Myocyte (in vitro differentiated cells): ENCODE results near the gene SSTR4. TPM values are rescaled to one million over a fixed set of nuclear protein-coding genes. Genes with fewer than 3 reads are reported as not detected.
"Not testable (repeated sequence)": the region's sequence is repeated elsewhere in the genome, so short reads cannot be mapped to it uniquely, and the experiment has no call there.

Experiments
- DNase-seq: peaks from one replicate; pipeline ENCODE4 v3.0.0-alpha.2; 2012; ENCODE audit warnings: low read depth
- total RNA-seq: library from RNA; depleted of rRNA; stranded (reverse); fragments of >200 nt; gene quantifications from 2 replicates; pipeline ENCODE4 v1.2.3, GENCODE V29; 2014

SSTR4 gene
- total RNA-seq, 1 donor from 2014 or later = not detected

- DNase-seq = no peak
These were observed 16.7 kb upstream of the SSTR4 start for GRCh38 chr20:23018432-23018831.

GRCh38 chr20:23018941-23019340 is 16.2 kb upstream of the SSTR4 start:
- DNase-seq = no peak

DNA sequence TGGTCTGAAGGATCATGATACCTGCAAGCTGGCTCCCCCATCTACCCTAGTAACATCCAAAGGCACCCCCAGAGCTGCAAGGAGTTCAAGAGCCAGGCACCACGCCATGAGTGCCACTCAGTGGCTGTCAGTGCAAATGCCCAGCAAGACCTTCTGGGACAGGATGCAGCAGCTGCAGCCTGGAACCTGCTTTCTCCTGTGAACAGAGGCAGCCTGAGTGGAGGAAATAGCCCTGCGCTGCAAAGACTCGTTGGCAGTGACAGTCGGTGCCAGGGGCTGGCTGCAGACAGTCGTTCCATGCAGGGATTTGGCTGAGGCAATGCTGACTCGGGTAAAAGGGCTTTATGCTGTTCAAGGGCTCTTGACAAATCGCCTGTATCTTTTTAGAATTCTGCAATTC is 15.7 kb upstream of the SSTR4 start:
- peak; percentile 67 for DNase-seq

DNA sequence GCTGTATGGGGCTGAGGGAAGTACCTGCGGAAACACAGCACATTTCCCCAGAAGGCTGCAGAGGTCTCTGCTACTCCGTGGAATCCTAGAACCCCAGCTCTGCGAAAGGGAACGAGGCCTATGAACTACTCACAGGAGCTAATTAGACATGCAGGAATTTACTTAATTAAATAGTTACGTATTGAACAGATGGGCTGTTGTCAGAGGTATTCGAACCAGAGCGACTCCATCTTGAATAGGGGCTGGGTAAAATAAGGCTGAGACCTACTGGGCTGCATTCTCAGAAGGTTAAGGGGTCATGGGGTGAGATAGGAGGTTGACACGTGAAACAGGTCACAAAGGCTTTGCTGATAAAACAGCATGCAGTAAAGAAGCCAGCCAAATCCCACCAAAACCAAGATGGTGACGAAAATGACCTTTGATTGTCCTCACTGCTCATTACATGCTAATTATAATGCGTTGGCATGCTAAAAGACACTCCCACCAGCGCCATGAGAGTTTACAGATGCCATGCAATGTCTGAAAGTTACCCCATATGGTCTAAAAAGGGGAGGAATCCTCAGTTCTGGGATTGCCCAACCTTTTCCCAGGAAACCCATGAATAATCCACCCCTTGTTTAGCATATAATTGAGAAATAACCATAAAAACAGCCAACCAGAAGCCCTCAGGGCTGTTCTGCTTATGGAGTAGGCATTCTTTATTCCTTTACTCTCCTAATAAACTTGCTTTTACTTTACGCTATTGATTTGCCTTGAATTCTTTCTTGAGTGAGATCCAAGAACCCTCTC is 14.7 kb upstream of the SSTR4 start:
- no peak for DNase-seq

DNA sequence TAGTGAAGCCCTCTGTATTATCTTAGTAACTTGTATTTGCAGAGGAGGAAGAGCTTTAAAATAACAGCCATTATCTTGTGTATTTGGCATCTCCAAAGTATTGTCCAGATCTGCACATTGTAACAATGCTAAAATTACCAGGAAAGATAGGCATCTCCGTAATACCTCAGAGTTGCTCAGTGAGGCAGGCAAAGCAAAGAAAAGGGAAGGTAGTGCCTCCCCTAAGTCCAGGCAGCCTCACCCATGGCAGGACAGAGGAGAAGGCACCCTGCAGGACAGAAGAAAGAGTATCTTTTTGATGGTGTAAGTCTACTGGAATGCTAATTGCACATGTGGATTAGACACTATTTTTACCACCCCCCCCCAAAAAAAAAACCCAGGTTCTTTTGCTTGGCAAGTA is 13.6 kb upstream of the SSTR4 start:
- no peak for DNase-seq

DNA sequence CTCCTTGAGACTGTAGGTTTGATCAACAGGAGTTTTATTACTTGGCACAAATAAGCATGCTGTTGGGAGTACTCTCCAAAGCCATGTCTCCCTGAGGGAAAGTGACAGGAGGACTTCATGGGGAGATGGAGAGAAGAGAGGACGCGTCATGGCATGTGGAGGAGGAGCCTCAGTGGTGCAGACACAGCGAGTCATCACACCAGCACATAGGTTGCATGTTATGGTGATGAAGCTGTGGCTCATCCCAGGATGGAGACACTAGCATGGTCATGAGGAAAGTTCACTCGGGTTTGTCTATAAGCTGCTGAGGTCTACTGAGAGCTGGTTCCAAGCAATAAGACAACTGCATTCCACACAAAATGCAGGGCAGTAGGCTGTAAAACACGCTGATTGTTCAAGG is 13.2 kb upstream of the SSTR4 start:
- no peak for DNase-seq

DNA sequence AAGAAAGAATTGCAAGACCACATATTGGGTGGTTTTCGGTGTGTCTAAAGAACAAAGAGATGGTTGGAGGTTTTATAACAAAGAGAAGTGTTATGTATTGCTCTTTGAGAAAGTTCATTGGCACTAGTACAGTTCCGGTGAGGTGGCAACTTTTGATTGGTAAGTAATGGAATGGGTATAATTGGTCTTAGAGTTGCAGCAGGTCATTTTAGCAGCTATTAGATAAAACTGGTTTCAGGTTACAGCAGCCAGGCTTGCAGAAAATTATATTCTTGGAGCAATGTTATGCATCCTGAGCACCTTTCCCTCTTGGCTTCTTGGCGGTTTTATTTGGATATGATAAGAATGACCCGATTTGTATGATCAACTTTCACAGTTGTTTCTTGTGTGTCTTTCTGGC is 12.3 kb upstream of the SSTR4 start:
- DNase-seq = no peak

DNA sequence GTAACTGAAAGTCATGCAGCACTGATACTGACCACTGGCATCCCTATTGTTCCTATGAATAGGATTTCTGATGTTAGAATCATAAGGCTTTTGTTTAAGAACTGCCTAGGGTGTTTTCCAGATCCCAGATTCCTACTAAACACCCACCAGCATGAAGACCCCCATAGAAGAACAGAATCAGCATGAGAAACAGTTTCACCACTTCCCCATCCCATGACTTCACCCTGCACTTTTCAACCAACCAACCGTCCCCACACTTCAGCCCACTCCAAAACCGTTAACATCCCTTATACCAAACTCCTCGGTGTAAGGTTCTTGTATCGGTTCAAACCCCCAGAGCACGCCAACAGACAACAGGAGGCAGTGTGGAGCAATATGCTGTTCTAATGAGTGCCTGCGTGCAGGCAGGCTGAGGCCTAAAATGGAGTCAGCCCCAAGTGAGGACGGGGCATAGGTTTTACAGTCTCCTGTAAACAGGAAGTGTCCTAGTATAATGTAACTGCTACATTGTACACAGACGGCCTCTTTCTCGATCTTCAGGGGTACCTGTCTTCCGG is 11.4 kb upstream of the SSTR4 start:
- no peak for DNase-seq

- DNase-seq = no peak
These were observed 10.4 kb upstream of the SSTR4 start for GRCh38 chr20:23024701-23025100.

GRCh38 chr20:23025503-23025902 is 9.6 kb upstream of the SSTR4 start:
- DNase-seq = not testable (repeated sequence)

DNA sequence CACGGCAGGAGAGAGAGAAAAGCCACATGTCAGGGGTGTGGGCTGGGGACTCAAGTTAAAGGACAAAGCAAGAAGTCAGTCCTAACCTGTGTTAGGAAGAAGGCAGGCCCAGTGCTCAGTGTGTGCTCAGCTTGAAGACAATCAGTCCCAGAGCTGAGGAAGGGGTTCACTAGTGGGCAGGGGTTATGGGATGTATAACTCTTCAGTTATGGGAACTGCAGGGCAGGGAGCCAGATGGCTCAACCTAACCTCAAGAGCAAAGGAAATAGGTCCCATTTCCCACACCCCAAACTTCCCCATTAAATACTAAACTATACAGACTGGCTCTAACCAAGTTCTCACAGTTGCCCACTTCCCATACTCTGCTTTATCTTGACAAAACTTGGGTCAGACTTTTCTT is 7.4 kb upstream of the SSTR4 start:
- no peak for DNase-seq

GRCh38 chr20:23028392-23028791 is 6.7 kb upstream of the SSTR4 start:
- no peak for DNase-seq

DNA sequence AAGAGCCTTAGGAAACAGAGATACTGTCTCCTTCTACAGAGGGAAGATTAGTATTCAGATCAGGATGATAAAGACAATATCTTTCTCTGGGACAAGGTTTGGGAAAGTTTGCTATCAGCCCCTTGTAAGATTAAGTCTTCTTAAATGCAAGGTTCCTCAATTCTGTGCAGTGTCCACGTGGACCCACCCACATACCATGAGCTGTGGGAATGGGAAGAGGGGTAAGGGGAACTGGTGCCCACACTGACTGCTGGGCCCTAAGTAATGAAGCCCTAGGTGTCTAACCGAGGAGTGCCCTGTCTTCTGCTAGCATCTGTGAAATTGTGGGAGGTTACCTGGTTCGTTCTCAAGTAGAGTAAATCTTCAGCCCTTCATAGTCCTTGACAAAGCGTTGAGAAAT is 5.8 kb upstream of the SSTR4 start:
- DNase-seq = no peak

- no peak for DNase-seq
These were observed 3.8 kb upstream of the SSTR4 start for GRCh38 chr20:23031346-23031745.

- DNase-seq = no peak
These were observed 2.9 kb upstream of the SSTR4 start for GRCh38 chr20:23032056-23032749.

DNA sequence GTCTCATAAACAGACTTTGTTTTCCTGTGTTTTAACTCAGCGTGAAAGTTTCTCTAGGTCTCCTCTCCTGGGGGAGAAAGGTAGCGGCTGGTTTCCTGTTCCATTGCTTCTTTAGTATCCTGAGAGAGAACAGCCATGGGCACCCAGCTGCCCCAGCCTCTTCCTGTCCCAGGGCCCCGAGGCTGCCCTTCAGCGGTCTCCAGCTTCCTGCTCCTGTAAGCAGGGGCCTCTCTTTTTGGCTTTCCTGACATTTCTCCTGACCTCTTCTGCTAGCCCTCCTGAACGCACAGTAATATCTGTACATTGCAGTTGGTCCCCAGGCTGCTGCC is 2.4 kb upstream of the SSTR4 start:
- DNase-seq = no peak

- DNase-seq = no peak
These were observed 1.2 kb upstream of the SSTR4 start for GRCh38 chr20:23033918-23034317.

DNA sequence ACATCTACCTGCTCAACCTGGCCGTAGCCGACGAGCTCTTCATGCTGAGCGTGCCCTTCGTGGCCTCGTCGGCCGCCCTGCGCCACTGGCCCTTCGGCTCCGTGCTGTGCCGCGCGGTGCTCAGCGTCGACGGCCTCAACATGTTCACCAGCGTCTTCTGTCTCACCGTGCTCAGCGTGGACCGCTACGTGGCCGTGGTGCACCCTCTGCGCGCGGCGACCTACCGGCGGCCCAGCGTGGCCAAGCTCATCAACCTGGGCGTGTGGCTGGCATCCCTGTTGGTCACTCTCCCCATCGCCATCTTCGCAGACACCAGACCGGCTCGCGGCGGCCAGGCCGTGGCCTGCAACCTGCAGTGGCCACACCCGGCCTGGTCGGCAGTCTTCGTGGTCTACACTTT is 619 bp downstream of the SSTR4 start:
- no peak for DNase-seq

GRCh38 chr20:23036371-23036770 is 1.3 kb downstream of the SSTR4 start:
- DNase-seq = no peak

- no peak for DNase-seq
These were observed 1.9 kb downstream of the SSTR4 start for GRCh38 chr20:23037017-23037481.

GRCh38 chr20:23039136-23039875 is 4.2 kb downstream of the SSTR4 start:
- DNase-seq = no peak
